Esophagus squamous epithelium (tissue), 4 donors: Measurements from ENCODE around the gene PNPLA5.

Experiments
- CTCF ChIP-seq, 6 experiments: fragments of 450-650 bp in 4 of 6; fragments of 200-600 bp in 2 of 6; sonication (generic) in 2 of 6; IDR thresholded peaks; one replicate each; pipeline ENCODE4 v1.5.1; 2016 to 2019; ENCODE audit warnings: antibody characterized with exemption in 6 of 6, mild to moderate bottlenecking in 4 of 6, moderate library complexity in 4 of 6
- POLR2A ChIP-seq, 4 donors: fragments of 450-650 bp; IDR thresholded peaks; one replicate each; pipeline ENCODE4 v1.6.1; 2017; ENCODE audit warnings: antibody characterized with exemption in 4 of 4, mild to moderate bottlenecking in 4 of 4, moderate library complexity in 3 of 4

- TF ChIP-seq POLR2A (IDR thresholded peaks at IDR 0.05): no peak
- no peak for TF ChIP-seq CTCF (IDR thresholded peaks at IDR 0.05)
Observed at GRCh38 chr22:43890901-43891331, 897 bp downstream of the PNPLA5 start.
